ENCODE results near the gene SCN4A. TPM values are rescaled to one million over a fixed set of nuclear protein-coding genes. Genes with fewer than 3 reads are reported as not detected.
"Not testable (repeated sequence)": the region's sequence is repeated elsewhere in the genome, so short reads cannot be mapped to it uniquely, and the experiment has no call there.

Gene SCN4A
- total RNA-seq, 1 donor = under 0.01 TPM

GRCh38 chr17:63889026-63889848, 83.5 kb downstream of the SCN4A start:
- not testable (repeated sequence) for H3K4me3 ChIP-seq (ENCODE audit: low read length); H3K4me1 ChIP-seq (ENCODE audit: insufficient read depth, low read length); H3K9me3 ChIP-seq (ENCODE audit: low read depth, low read length); H3K27me3 ChIP-seq (ENCODE audit: insufficient read depth, low read length)

Other genes with a start within 250 kb of the SCN4A start
- 37.7 TPM for gene STRADA, start 231.1 kb downstream of the SCN4A start, total RNA-seq
- gene CCDC47, start 199.3 kb downstream of the SCN4A start, total RNA-seq = 38.9 TPM
- gene DDX42, start 198.7 kb downstream of the SCN4A start, total RNA-seq = 112 TPM
- 15.3 TPM for gene PSMC5, start 145.5 kb downstream of the SCN4A start, total RNA-seq
- 13.2 TPM for gene FTSJ3, start 145.3 kb downstream of the SCN4A start, total RNA-seq
- 56.0 TPM for gene SMARCD2, start 130.2 kb downstream of the SCN4A start, total RNA-seq
- gene CSH2, start 99.2 kb downstream of the SCN4A start, total RNA-seq = 0.10 TPM
- not detected for gene GH2, start 91.0 kb downstream of the SCN4A start, total RNA-seq
- not detected for gene CSH1, start 76.3 kb downstream of the SCN4A start, total RNA-seq
- gene CSHL1, start 61.7 kb downstream of the SCN4A start, total RNA-seq = not detected
- gene GH1, start 54.1 kb downstream of the SCN4A start, total RNA-seq = not detected
- 26.0 TPM for gene CD79B, start 40.6 kb downstream of the SCN4A start, total RNA-seq
- gene PRR29, start 25.4 kb upstream of the SCN4A start, total RNA-seq = 0.21 TPM
- 40.1 TPM for gene ICAM2, start 47.7 kb upstream of the SCN4A start, total RNA-seq
- 62.8 TPM for gene ERN1, start 157.2 kb upstream of the SCN4A start, total RNA-seq

Data from mononuclear cell (primary cell).